ENCODE measurements around the gene NOS1. TPM values are rescaled to one million over a fixed set of nuclear protein-coding genes. Genes with fewer than 3 reads are reported as not detected.

Gene NOS1
- total RNA-seq, 2 experiments from 2014 or later = not detected

GRCh38 chr12:117350140-117350539, 11.3 kb downstream of the NOS1 start:
- CTCF ChIA-PET (ENCODE audit: unreplicated experiment) = no interaction called here
- no peak for DNase-seq (ENCODE audit: low spot score)
- Histone ChIP-seq H3K36me3 (ENCODE audit: insufficient read depth, low read length) (no peaks in the 10 kb centered on the region), H3K4me1 (ENCODE audit: insufficient read depth, low read length, poor library complexity, severe bottlenecking) (no peaks in the 10 kb centered on the region), H3K9me2 (ENCODE audit: insufficient read depth, low read length) (no peaks in the 10 kb centered on the region), H3K27ac (ENCODE audit: low read depth, low read length, poor library complexity, severe bottlenecking) (no peak overlapping the region), H3K4me2 (ENCODE audit: low read length) (no peak overlapping the region), H2AFZ (ENCODE audit: low read length) (no peak overlapping the region), H4K20me1 (ENCODE audit: insufficient read depth, low read length) (no peaks in the 10 kb centered on the region), H3K79me2 (ENCODE audit: insufficient read depth, low read depth, low read length) (no peaks in the 10 kb centered on the region), H3K4me3 (ENCODE audit: low read depth, low read length, poor library complexity, severe bottlenecking) (no peak overlapping the region), H3K9me3 (ENCODE audit: low read length) (no peaks in the 10 kb centered on the region)
- POLR2A ChIA-PET = no interaction called here
- no TSS peak for BruUV-seq (replicated peaks)
- intact Hi-C loops (cut with micrococcal nuclease; ENCODE audit: unreplicated experiment) = no loop called here
- TF ChIP-seq EZH2phosphoT487 (IDR thresholded peaks at IDR 0.05; ENCODE audit: borderline replicate concordance, low read depth, low read length) = no peak
- TF ChIP-seq CTCF (conservative IDR thresholded peaks at IDR 0.05; ENCODE audit: low read length) = no peak

GRCh38 chr12:117347588-117347987, 13.8 kb downstream of the NOS1 start:
- POLR2A ChIA-PET = no interaction called here
- Histone ChIP-seq H3K27ac (ENCODE audit: low read depth, low read length, poor library complexity, severe bottlenecking) (no peak overlapping the region), H3K9me2 (ENCODE audit: insufficient read depth, low read length) (no peaks in the 10 kb centered on the region), H3K4me2 (ENCODE audit: low read length) (no peak overlapping the region), H2AFZ (ENCODE audit: low read length) (no peak overlapping the region), H3K36me3 (ENCODE audit: insufficient read depth, low read length) (no peaks in the 10 kb centered on the region), H3K4me3 (ENCODE audit: low read depth, low read length, poor library complexity, severe bottlenecking) (no peak overlapping the region), H3K79me2 (ENCODE audit: insufficient read depth, low read depth, low read length) (no peaks in the 10 kb centered on the region), H3K9me3 (ENCODE audit: low read length) (no peaks in the 10 kb centered on the region), H3K4me1 (ENCODE audit: insufficient read depth, low read length, poor library complexity, severe bottlenecking) (no peaks in the 10 kb centered on the region), H4K20me1 (ENCODE audit: insufficient read depth, low read length) (no peaks in the 10 kb centered on the region)
- CTCF ChIA-PET (ENCODE audit: unreplicated experiment) = interaction anchor here (0.6 kb wide), 1 partner anchor 419 kb away, joined by 3 read pairs; no protein-coding TSS in a partner anchor
- BruUV-seq (replicated peaks) = no TSS peak
- DNase-seq (ENCODE audit: low spot score) = no peak
- no peak for TF ChIP-seq CTCF (conservative IDR thresholded peaks at IDR 0.05; ENCODE audit: low read length)
- TF ChIP-seq EZH2phosphoT487 (IDR thresholded peaks at IDR 0.05; ENCODE audit: borderline replicate concordance, low read depth, low read length) = no peak
- intact Hi-C loops (cut with micrococcal nuclease; ENCODE audit: unreplicated experiment) = no loop called here

GRCh38 chr12:117344716-117345115, 16.7 kb downstream of the NOS1 start:
- Histone ChIP-seq H3K79me2 (ENCODE audit: insufficient read depth, low read depth, low read length) (no peaks in the 10 kb centered on the region), H4K20me1 (ENCODE audit: insufficient read depth, low read length) (no peaks in the 10 kb centered on the region), H3K4me2 (ENCODE audit: low read length) (no peak overlapping the region), H3K27ac (ENCODE audit: low read depth, low read length, poor library complexity, severe bottlenecking) (no peak overlapping the region), H3K36me3 (ENCODE audit: insufficient read depth, low read length) (no peaks in the 10 kb centered on the region), H3K9me2 (ENCODE audit: insufficient read depth, low read length) (no peaks in the 10 kb centered on the region), H3K4me1 (ENCODE audit: insufficient read depth, low read length, poor library complexity, severe bottlenecking) (no peaks in the 10 kb centered on the region), H3K9me3 (ENCODE audit: low read length) (no peaks in the 10 kb centered on the region), H2AFZ (ENCODE audit: low read length) (no peak overlapping the region), H3K4me3 (ENCODE audit: low read depth, low read length, poor library complexity, severe bottlenecking) (no peak overlapping the region)
- intact Hi-C loops (cut with micrococcal nuclease; ENCODE audit: unreplicated experiment) = no loop called here
- BruUV-seq (replicated peaks) = no TSS peak
- ChIA-PET POLR2A (no interaction called here), CTCF (ENCODE audit: unreplicated experiment) (no interaction called here)
- DNase-seq (ENCODE audit: low spot score) = no peak
- no peak for TF ChIP-seq CTCF (conservative IDR thresholded peaks at IDR 0.05; ENCODE audit: low read length)
- TF ChIP-seq EZH2phosphoT487 (IDR thresholded peaks at IDR 0.05; ENCODE audit: borderline replicate concordance, low read depth, low read length) = no peak
